Colon (tissue), 2 donors: ENCODE results near the gene SEPTIN2.
"Not testable (repeated sequence)": the region's sequence is repeated elsewhere in the genome, so short reads cannot be mapped to it uniquely, and the experiment has no call there.

Experiments
- FAIRE-seq: peaks from 2 replicates; lab custom pipeline; 2012; peaks lifted over from hg19 to GRCh38; lab: Jason Lieb, UNC
- donor health status: control.
- donor health status: control.

SEPTIN2 gene

GRCh38 chr2:241351640-241352031 lies 35.9 kb downstream of the SEPTIN2 start:
- no peak for FAIRE-seq

GRCh38 chr2:241352227-241352626 lies 36.5 kb downstream of the SEPTIN2 start:
- no peak for FAIRE-seq

- no peak for FAIRE-seq
Measured at GRCh38 chr2:241354668-241355658, 39.2 kb downstream of the SEPTIN2 start.

- no peak for FAIRE-seq
Measured at GRCh38 chr2:241355983-241356870, 40.5 kb downstream of the SEPTIN2 start, which contains the start of gene FARP2. Gene FARP2 (plus strand): TSS chr2:241356285. CDS start chr2:241373108, 16,823 bp downstream.

GRCh38 chr2:241356871-241357260 lies 41.1 kb downstream of the SEPTIN2 start:
- FAIRE-seq = no peak

GRCh38 chr2:241357531-241357930 lies 41.8 kb downstream of the SEPTIN2 start:
- no peak for FAIRE-seq

GRCh38 chr2:241358470-241358869 lies 42.7 kb downstream of the SEPTIN2 start:
- no peak for FAIRE-seq

GRCh38 chr2:241359481-241360045 lies 43.8 kb downstream of the SEPTIN2 start:
- no peak for FAIRE-seq

GRCh38 chr2:241363426-241363825 lies 47.7 kb downstream of the SEPTIN2 start:
- no peak for FAIRE-seq

- FAIRE-seq = no peak
Measured at GRCh38 chr2:241364781-241365180, 49.1 kb downstream of the SEPTIN2 start.

GRCh38 chr2:241366678-241367077 lies 51.0 kb downstream of the SEPTIN2 start:
- no peak for FAIRE-seq

GRCh38 chr2:241368643-241369042 lies 52.9 kb downstream of the SEPTIN2 start:
- FAIRE-seq = no peak

- FAIRE-seq = no peak
Measured at GRCh38 chr2:241372361-241372992, 56.8 kb downstream of the SEPTIN2 start.

- FAIRE-seq = no peak
Measured at GRCh38 chr2:241373446-241373845, 57.7 kb downstream of the SEPTIN2 start.

- FAIRE-seq = not testable (repeated sequence)
Measured at GRCh38 chr2:241373906-241374305, 58.2 kb downstream of the SEPTIN2 start.

GRCh38 chr2:241375300-241375699 lies 59.6 kb downstream of the SEPTIN2 start:
- FAIRE-seq = no peak

GRCh38 chr2:241376808-241377207 lies 61.1 kb downstream of the SEPTIN2 start:
- FAIRE-seq = no peak

GRCh38 chr2:241378816-241379215 lies 63.1 kb downstream of the SEPTIN2 start:
- no peak for FAIRE-seq

- FAIRE-seq = no peak
Measured at GRCh38 chr2:241379481-241380480, 64.1 kb downstream of the SEPTIN2 start.

GRCh38 chr2:241381872-241382271 lies 66.1 kb downstream of the SEPTIN2 start:
- no peak for FAIRE-seq

- FAIRE-seq = not testable (repeated sequence)
Measured at GRCh38 chr2:241385450-241385849, 69.7 kb downstream of the SEPTIN2 start.
